ENCODE data around the gene SCCPDH. TPM values are rescaled to one million over a fixed set of nuclear protein-coding genes. Genes with fewer than 3 reads are reported as not detected.
"Not testable (repeated sequence)": the region's sequence is repeated elsewhere in the genome, so short reads cannot be mapped to it uniquely, and the experiment has no call there.

SCCPDH gene
- total RNA-seq, 2 donors from 2014 or later: 22.7 to 23.2 TPM

DNA sequence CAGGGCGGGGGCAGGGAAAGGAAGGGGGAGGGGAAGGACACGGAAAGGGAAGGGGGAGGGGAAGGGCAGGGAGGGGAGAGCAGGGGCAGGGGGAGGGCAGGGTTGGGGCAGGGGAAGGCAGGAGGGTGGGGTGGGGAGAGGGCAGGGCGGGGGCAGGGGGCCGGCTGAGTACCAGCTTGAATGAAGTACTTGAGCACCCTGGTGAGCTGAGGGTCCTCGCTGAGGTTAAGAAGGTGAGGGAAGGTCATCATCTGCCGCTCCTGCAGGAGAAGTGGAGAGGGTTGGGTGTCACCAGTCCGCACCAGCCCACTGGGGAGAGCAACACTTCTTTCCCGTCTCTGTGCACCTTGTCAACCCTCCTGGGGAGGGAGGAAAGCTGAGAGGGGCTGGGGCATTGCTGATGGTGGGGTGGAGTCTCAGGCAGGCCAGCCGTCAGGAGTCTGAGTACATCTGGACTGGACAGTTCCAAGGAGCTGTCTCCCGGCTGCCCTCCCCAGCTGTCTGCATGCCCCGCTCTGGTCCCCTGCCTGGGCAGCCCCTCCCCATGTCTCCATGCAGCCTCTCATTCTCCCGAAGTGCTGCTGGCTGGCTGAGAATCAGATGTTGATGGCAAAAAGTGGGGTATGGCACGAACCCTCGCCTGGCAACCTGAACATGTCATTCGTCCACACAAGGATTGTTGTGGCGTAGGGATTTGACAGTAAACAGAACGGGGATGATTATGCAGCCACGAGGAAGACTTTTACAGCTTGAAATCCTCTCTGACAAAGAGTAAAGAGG is 70.0 kb downstream of the SCCPDH start:
- peak; percentile 52 for DNase-seq (ENCODE audit: low spot score)
- intact Hi-C loops (cut with DNase I): no loop called here

GRCh38 chr1:246794828-246795671 is 70.8 kb downstream of the SCCPDH start:
- intact Hi-C loops (cut with DNase I): no loop called here
- DNase-seq (ENCODE audit: low spot score): peak; percentile 75

DNA sequence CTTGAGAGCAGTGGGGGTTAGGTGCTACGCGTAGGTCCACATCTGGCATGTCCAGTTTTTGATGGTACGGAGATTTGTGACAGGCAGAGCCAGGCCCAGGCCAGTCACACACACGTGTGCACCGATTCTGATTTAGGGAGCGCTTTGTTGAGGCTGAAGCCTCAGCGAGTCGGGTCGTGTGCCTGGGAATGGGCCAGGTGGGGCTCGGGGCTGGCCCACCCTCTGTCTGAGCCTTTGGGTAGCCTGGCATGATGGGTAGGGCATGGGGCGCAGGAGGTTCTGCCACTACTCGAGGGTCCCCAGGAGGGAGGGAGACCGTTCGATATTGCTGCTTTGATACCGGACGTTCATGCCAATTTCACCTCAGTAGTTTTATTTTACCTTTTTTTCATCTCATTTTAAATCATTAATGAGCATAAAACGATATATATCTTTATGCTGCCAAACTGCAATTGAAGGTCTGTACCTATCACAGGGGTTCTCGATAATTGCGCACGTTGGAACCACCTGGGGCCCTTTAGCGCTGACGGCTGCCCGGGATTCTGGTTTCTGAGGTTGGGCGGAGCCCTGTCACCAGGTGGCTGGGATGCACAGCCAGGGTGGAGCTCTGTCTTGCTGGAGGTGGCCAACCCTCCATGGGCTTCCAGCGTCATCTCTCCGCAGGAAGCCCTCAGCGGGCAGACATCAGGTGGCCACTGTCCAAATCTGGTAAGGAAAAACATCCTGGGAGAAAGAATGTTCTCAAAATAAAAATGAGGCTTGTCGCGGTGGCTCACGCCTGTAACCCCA is 71.9 kb downstream of the SCCPDH start:
- DNase-seq (ENCODE audit: low spot score): peak; percentile 54
- intact Hi-C loops (cut with DNase I): no loop called here

DNA sequence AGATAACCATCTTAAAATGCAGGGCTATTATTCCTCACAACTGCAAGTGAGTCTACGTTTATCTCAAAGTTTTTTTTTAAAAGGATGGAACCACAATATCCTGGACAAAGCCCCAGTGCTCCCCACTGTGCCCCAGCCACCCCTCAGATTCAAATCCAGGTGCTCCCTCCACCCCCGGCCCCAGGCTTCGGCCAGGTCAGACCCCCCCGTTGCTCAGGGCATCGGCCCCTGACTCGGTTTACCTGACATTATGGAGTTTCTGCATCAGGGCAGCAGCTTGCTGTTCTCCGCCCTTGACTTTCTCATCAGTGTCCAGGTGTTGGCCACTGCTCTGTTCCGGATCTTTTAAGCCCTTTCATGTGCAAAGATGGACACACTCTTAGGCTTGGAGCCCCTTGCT is 72.9 kb downstream of the SCCPDH start:
- peak; percentile 36 for DNase-seq (ENCODE audit: low spot score)

GRCh38 chr1:246797597-246797996 is 73.4 kb downstream of the SCCPDH start:
- peak; percentile 45 for DNase-seq (ENCODE audit: low spot score)
- intact Hi-C loops (cut with DNase I): no loop called here

More for the DNA sequence above, 72.9 kb downstream of the SCCPDH start:
- intact Hi-C loops (cut with DNase I): no loop called here

GRCh38 chr1:246798107-246798506 is 73.9 kb downstream of the SCCPDH start:
- intact Hi-C loops (cut with DNase I): no loop called here
- no peak for DNase-seq (ENCODE audit: low spot score)

- intact Hi-C loops (cut with DNase I): no loop called here
- peak; percentile 59 for DNase-seq (ENCODE audit: low spot score)
Measured at GRCh38 chr1:246798606-246799496, 74.6 kb downstream of the SCCPDH start.

DNA sequence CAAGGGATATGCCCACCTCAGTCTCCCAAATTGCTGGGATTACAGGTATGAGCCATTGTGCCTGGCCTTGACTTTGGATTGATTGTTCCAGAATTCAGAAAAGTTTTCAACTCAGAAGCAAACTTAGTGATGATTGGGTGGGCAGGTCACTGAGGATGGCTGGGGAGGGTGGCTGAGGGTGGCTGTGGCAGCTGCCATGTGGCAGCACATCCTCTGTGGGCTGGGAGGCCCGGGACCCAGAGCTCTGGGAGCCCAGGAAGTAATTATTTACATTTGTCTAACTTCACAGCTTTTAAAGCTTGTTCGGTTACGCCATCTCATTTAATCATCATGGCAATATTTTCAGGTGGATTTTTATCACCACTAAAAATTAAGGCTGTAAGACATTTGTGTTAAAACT is 76.1 kb downstream of the SCCPDH start:
- no peak for DNase-seq (ENCODE audit: low spot score)
- intact Hi-C loops (cut with DNase I): no loop called here

DNA sequence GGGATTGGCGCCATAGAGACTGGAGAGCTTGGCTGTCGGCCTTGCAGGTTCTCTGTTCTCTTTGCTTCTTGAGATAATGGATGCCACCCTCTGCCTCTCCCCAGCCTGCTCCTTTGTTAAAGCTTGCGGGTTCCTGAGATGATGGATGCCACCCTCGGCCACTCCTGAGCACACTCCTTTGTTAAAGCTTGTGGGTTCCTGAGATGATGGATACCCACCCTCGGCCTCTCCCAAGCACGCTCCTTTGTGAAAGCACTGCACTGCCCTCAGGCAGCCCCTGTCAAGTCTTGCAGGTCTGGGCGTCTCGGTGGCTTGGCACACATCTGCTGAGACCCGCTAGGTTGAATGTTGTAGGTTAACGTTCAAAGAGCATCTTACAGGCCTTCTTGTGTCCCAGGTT is 76.5 kb downstream of the SCCPDH start:
- intact Hi-C loops (cut with DNase I): no loop called here
- DNase-seq (ENCODE audit: low spot score): no peak

DNA sequence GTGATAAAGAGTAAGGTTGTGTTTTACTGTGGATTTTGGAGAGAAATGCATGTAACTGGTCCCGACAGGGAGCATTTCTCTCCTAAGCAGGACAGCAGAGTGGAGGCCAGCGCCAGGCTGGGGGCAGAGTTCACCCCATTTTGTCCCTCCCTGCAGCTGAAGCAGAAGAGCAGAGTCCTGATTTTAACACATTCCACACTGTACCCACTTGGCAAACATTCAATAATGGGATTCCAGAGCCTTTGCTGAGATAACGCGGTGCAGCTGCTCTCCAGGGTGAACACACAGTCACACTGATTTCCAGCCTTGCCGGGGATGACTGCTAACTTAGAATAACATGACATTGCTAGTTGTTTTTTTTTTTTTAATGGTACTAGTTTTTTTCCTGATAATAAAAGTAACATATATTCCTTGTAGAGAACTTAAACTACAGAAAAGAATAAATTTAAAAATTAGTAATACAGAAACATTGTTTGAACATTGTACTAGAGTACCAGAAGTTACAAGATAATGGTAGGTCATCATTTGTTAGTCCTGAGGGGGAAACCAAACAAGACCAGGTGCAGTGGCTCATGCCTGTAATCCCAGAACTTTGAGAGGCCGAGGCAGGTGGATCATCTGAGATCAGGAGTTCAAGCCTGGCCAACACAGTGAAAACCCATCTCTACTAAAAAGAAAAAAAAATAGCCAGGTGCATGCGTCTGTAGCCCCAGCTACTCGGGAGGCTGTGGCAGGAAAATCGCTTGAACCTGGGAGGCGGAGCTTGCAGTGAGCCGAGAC is 77.2 kb downstream of the SCCPDH start:
- intact Hi-C loops (cut with DNase I): no loop called here
- no peak for DNase-seq (ENCODE audit: low spot score)

DNA sequence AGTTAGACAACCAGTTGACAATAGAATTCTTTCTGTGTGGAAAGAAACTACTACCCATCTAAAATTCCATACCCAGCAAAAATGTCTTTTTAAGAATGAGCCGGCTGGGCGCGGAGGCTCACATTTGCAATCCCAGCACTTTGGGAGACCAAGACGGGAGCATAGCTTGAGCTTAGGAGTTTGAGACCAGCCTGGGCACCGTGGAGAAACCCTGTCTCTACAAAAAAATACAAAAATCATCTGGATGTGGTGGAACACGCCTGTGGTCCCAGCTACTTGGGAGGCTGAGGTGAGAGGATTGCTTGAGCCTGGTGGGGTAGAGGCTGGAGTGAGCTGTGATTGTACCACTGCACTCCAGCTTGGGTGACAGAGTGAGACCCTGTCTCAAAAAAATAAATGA is 79.2 kb downstream of the SCCPDH start:
- intact Hi-C loops (cut with DNase I): no loop called here
- peak; percentile 43 for DNase-seq (ENCODE audit: low spot score)

DNA sequence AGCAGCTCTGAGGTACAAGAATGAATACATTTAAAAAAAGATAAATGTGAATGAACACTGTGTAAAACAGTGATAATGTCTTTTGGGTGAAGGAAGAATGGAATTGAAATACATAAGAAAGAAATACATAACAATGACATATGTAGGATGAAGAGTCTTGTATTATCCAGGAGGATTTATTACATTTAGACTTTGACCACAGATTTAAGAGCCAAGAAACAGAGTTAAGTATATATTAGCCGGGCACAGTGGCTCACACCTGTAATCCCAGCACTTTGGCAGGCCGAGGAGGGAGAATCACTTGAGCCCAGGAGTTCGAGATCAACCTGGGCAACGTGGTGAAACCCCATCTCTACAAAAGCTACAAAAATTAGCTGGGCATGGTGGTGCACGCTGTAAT is 79.7 kb downstream of the SCCPDH start:
- no peak for DNase-seq (ENCODE audit: low spot score)
- intact Hi-C loops (cut with DNase I): no loop called here

DNA sequence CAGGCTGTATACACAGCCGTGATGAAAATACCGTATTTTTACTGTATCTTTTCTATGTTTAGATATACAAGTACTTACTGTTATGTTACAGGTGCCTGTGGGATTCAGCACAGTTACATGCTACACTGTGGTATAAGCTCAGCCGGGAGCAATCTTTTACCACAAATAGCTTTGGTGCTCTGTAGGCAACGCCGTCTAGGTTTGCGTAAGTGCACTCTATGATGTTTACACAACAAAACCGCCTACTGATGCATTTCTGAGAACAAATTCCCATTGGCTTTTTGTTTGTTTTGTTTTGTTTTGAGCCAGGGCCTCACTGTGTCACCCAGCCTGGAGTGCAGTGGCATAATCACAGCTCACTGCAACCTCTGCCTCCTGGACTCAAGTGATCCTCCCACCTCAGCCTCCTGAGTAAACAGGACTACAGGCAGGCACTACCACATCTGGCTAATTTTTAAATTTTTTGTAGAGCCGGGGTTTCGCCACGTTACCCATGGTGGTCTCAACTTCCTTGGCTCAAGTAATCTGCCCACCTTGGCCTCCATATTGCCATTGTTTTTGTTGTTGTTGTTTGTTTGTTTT is 81.0 kb downstream of the SCCPDH start:
- no peak for DNase-seq (ENCODE audit: low spot score)
- intact Hi-C loops (cut with DNase I): no loop called here

DNA sequence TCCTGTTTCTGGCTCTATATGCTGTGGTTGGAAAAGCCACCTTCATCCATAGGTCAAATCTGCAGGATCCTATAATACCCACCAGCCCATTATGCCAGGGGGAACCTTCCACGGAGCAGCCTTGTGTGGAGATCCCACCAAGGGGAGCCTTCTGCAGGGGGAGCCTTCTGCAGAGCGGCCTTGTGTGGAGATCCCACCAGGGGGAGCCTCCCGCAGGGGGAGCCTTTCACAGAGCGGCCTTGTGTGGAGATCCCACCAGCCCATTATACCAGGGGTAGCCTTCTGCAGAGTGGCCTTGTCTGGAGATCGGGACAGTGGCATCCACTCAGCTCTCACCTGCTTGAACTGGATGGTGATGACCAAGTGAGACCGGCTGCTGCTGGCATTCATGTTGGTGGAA is 85.3 kb downstream of the SCCPDH start:
- intact Hi-C loops (cut with DNase I): no loop called here
- no peak for DNase-seq (ENCODE audit: low spot score)

GRCh38 chr1:246811985-246812384 is 87.8 kb downstream of the SCCPDH start:
- peak; percentile 52 for DNase-seq (ENCODE audit: low spot score)
- intact Hi-C loops (cut with DNase I): no loop called here

GRCh38 chr1:246813325-246813724 is 89.1 kb downstream of the SCCPDH start:
- intact Hi-C loops (cut with DNase I); DNase-seq (ENCODE audit: low spot score): not testable (repeated sequence)

GRCh38 chr1:246814890-246815289 is 90.7 kb downstream of the SCCPDH start:
- intact Hi-C loops (cut with DNase I): no loop called here

More at GRCh38 chr1:246814890-246815289, 90.7 kb downstream of the SCCPDH start:
- DNase-seq (ENCODE audit: low spot score): peak; percentile 62

All from posterior vena cava (tissue), 2 donors.